ENCODE data around the gene MAP7D2.
A peak's percentile ranks its signal among the peaks of the same experiment; 100 is the strongest.

The MAP7D2 gene

DNA sequence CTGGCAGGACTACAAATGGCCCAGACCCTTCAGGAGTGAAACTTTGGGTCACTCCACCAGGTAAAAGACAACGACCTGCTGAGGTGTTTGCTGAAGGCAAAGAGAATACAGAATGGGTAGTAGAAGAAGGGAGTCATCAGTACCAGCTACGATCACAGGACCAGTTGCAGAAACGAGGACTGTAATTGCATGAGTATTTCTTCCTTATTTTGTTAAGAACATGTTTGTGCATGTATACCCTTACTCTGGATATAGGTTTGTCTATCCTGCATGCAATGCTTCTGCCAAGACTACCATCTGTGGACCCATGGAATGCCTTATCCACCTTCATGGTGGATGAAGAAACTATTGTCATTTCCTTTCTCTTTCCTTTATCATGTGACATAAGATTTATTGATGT, 77.7 kb downstream of the MAP7D2 start:
- DNase-seq (ENCODE audit: low read depth in 2 of 2) = no peak

- DNase-seq (ENCODE audit: low read depth in 2 of 2) = no peak
These were observed 79.5 kb downstream of the MAP7D2 start for GRCh38 chrX:20037186-20037585.

GRCh38 chrX:20032201-20032600, 84.5 kb downstream of the MAP7D2 start:
- no peak for DNase-seq (ENCODE audit: low read depth in 2 of 2)

DNA sequence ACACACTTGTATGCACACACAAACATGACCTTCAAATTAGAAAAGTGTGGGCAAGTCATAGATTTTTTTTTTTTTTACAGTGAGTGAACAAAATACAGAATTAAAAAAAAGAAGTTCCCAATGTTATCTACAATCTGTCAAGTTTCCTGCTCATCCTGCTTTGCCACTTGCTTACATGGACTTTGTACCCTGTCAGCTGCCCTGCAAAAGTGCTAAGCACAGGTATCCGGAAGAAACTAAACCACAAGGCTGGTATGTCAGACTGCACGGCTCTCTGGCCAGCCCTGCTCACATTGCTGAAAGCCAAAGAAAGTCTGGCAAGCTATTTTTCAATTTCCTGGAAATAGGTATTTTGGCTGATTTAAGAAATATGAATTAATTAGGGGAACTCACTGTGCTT, 87.0 kb downstream of the MAP7D2 start:
- DNase-seq (ENCODE audit: low read depth in 2 of 2) = no peak

DNA sequence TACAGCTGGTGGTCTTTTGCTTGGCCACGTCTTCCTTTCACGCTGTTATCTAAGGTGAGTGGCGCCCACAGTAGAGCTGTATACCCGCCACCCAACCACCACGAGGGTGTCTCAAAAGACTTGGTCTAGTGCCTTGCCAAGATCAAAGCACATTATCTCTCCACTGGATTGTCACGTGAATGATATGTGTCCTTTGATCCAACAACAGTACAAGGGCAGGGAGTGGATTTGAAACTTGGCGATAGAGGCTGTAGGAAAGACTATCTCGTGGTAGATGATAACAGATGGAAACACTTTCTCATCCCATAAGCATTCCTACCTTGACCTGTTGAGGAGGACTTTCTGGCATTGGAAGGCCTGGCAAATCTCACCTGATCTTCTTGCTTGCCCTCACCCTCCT, 88.1 kb downstream of the MAP7D2 start:
- DNase-seq (ENCODE audit: low read depth in 2 of 2) = no peak

GRCh38 chrX:20026278-20026677, 90.4 kb downstream of the MAP7D2 start:
- DNase-seq (ENCODE audit: low read depth in 2 of 2) = no peak

DNA sequence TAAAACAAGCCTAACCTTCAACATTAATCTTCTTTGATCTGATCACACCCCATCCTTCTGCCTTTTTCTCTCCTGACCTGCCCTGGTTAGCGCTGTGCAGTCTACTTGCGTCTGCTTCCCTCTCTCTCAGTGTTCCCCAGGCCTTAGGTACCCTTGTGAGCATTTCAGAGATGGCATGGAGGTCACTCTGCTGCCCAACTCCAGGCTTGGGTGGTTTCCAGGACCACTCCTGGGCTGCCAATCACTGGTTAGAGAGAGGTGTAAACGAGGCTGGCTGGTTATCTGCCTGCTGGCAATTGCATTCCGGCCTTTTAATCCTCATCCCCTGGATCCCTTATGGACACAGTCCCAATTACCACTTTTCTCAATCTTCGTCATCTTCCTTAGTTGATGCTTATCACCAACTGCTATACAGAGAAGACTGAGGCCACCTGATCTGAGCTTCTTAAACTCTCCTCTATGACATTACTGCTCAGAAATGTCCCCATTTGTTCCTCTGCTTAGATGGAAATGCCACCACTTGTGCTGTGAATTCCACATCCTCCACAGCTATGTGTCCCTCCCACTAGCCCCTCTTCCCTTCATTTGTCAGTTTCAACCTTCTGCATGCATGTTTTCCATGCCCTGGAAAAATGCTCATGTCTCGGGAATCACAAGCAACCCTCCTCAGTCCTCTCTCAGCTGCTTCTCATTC, 96.9 kb downstream of the MAP7D2 start:
- DNase-seq (ENCODE audit: low read depth in 2 of 2) = no peak

GRCh38 chrX:20016616-20016945, 100.1 kb downstream of the MAP7D2 start:
- no peak for DNase-seq (ENCODE audit: low read depth in 2 of 2)

- no peak for DNase-seq (ENCODE audit: low read depth in 2 of 2)
These were observed 100.6 kb downstream of the MAP7D2 start for GRCh38 chrX:20015945-20016615.

- no peak for DNase-seq (ENCODE audit: low read depth in 2 of 2)
These were observed 101.3 kb downstream of the MAP7D2 start for GRCh38 chrX:20015422-20015821.

DNA sequence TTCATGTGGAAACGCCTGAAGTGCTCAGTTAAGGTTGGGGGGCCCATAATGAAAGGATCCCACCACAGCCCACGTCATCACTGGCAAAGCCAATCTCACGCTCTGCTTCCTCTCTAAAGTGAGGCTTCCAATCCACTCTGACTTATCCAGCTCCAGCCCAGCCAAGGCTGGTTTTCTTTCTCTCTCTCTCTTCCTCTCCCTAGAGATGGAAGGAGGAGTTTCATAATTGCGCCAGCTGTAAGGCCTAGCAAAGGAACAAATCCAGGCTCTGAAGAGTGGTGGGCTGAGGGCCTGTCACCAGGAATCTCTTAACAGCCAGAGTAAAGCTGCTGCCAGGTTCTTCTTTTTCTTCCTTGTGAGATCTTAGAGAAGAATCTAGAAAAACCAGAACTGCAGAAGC, 105.1 kb downstream of the MAP7D2 start:
- DNase-seq (ENCODE audit: low read depth in 2 of 2) = no peak

DNA sequence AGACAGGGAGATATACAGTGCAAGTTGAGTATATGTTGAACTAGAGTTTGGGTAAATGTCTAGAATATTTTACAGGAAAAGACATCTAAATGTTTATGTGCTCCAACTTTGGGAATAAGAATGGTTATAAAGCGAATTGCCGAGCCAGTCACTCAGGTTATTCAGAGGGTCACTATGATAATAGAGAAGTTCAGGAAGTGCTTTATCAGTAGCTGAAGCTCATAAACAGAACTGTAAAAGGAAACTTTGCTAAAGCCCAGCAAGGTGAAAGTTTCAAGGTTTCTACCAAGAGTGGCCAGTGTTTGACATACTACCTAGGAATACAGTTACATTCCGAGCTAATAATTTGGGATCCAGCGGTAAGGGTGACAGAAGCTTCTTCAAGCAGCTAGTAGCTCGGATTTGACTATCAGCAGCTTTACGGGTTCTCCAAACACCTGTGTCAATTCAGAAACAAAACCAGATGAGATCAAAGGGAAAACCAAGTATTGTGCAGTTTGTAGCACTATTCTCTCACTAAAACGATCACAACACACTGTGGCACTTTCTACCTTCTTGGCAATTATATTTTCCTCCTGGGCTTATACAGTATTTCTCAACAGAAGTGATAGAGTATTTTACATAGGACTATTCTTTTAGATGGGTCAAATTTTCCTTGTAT, 108.6 kb downstream of the MAP7D2 start:
- no peak for DNase-seq (ENCODE audit: low read depth in 2 of 2)

- DNase-seq (ENCODE audit: low read depth in 2 of 2) = no peak
These were observed 110.8 kb downstream of the MAP7D2 start for GRCh38 chrX:20005883-20006282.

GRCh38 chrX:20001588-20001987, 115.1 kb downstream of the MAP7D2 start:
- no peak for DNase-seq (ENCODE audit: low read depth in 2 of 2)

- no peak for DNase-seq (ENCODE audit: low read depth in 2 of 2)
These were observed 125.4 kb downstream of the MAP7D2 start for GRCh38 chrX:19991350-19991718.

DNA sequence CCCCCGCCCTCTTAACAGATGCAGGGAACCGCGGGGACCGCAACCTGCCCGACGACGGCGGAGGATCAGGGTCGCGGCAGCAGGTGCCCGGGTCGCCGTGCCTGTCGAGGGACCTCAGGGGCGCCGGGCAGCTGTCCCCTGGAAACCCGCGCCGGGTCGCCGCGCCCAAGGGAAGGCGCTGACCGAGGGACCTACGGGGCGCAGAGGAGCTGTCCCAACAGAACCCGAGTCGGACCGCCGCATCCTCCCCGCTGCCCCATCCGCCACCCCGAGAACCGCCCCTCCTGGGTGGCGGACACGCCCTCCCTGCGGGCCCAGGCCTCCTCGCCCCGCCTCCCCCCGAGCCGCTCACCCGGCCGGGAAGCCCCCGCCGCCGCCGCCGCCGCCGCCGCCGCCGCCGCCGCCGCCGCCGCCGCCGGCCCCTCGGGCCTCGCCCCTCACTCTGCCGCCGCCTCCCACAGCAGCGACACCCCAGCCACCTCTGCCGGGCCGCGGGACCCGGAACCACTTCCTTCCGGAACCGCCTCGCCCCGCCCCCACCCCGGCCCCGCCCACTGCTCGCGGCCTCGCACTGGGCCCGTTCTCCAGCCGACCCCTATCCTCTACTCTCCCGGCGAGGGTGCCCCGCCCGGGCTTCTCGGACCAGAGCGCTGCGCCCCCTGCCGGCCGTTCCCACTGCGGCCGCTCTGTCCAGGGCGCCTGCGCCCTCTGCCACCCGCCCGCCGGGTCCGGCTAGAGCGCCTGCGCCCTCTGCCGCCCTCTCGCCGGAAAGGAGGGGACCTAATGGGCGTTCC, 126.0 kb downstream of the MAP7D2 start, which contains the start of gene BCLAF3:
Gene BCLAF3 (minus strand): TSS at position 506 of the 794 bp plus-strand sequence. CDS start 20,797 bp downstream, outside the sequence.
- DNase-seq (ENCODE audit: low read depth in 2 of 2) = peak; percentile 79 to 82

DNA sequence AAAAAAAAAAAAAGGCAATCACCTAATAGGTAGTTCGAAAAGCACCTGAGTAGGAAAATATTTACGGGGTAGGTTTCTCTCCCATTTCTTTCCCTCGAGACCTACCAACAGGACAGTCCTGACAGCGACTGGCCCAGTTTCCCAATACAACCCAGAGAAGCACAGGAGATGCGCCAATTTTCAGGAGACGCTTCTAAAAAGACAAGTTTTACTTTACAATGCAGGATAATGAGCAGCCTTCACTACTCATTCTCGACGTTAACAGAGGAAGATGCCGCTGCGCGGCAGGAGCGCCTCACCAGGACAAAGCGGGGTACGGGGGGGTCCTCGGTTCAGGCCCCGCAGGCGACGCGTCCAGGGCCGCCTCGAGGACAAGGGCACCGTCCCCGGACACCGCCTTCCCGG, 126.6 kb downstream of the MAP7D2 start:
- DNase-seq (ENCODE audit: low read depth in 2 of 2) = peak in 1 of 2 donors; percentile 0

DNA sequence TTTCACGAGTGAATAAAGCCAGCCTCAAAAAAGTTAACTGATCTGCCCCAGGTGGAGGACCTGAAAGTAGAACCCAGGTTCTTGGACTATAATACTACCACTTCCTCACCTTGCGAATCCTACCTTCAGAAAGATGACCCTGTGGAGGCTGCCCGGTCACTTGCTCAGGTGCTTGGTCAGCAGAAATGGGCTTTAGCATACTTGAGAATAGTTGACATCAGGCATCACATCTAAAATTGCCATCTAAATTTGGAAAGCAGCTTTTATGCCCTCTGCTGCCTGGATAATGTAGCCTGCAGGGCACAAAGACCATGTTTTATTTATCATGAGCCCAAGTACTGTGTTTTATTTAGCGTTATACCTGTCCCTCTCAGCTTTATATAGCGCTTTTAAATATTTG, 128.9 kb downstream of the MAP7D2 start:
- DNase-seq (ENCODE audit: low read depth in 2 of 2) = no peak

DNA sequence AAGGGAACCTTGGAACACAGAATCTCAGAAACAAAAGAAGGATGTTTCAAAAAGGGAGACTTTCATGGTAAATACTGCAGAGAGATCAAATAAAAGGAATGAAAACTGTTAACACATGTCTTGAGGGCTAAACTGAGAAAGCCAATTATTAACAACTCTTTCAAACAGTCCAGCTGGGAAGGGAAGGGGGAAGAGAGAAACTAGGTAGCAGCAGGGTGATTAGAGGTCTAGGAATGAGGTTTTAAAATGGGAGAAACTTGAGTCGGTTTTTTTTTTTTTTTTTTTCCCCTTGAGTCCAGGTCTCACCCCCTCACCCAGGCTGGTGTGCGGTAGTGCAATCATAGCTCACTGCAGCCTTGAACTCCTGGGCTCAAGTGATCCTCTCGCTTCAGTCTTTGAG, 130.2 kb downstream of the MAP7D2 start:
- DNase-seq (ENCODE audit: low read depth in 2 of 2) = no peak

GRCh38 chrX:19981947-19982346, 134.8 kb downstream of the MAP7D2 start:
- no peak for DNase-seq (ENCODE audit: low read depth in 2 of 2)

DNA sequence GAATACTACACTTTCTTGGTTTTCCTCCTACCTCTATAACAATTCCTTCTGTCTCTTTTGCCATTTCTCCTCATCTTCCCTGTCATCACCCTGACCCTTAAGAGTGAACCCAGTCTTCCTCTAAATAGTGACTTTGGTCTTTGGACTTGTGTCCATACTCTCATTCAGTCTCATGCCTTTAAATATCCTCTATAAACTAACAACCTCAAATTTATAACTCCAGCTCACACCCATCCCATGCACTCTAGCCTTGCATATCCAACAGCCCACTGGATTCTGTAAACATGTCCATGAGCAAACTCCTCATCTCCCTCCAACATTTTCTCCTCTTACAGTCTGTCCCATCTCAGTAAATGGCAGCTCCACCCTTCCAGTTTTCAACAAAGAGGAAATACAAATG, 140.9 kb downstream of the MAP7D2 start:
- no peak for DNase-seq (ENCODE audit: low read depth in 2 of 2)

GRCh38 chrX:19972984-19973383, 143.7 kb downstream of the MAP7D2 start:
- no peak for DNase-seq (ENCODE audit: low read depth in 2 of 2)
